Neural progenitor cell (in vitro differentiated cells): ENCODE data around the gene CLIP2.
"Not testable (repeated sequence)": the region's sequence is repeated elsewhere in the genome, so short reads cannot be mapped to it uniquely, and the experiment has no call there.

Experiments
- CTCF ChIP-seq: fragments of 200-600 bp; sonication (generic); IDR thresholded peaks from 2 replicates; pipeline ENCODE4 v1.5.1; 2017; ENCODE audit warnings: antibody characterized with exemption, mild to moderate bottlenecking
- EZH2 ChIP-seq: fragments of 200-600 bp; sonication (generic); IDR thresholded peaks from 2 replicates; pipeline ENCODE4 v1.6.1; 2017; ENCODE audit warnings: antibody characterized with exemption, mild to moderate bottlenecking, moderate library complexity
- EZH2phosphoT487 ChIP-seq: fragments of 200-600 bp; sonication (generic); IDR thresholded peaks from 2 replicates; pipeline ENCODE4 v1.6.1; 2017; ENCODE audit warnings: antibody characterized with exemption

DNA sequence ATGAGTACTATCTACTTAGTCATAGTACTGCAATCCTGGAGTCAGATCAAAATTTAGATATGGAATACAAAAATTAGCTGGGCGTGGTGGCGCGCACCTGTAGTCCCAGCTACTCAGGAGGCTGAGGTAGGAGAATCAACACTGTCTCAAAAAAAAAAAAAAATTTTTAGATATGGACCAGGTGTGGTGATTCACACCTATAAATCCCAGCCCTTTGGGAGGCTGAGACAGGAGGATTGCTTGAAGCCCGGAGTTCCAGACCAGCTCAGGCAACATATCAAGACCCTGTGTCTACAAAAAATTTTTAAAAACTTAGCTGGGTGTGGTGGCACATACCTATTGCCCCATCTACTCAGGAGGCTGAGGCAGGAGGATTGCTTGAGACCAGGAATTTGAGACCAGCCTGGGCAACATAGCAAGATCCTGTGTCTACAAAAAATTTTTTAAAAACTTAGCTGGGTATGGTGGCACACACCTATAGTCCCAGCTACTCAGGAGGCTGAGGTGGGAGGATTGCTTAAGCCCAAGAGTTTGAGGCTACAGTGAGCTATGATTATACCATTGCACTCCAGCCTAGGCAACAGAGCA is 63.4 kb downstream of the CLIP2 start:
- not testable (repeated sequence) for TF ChIP-seq CTCF, EZH2phosphoT487, EZH2
